GM18858 (cell line): ENCODE results near the gene PCDHGA2.
"Not testable (repeated sequence)": the region's sequence is repeated elsewhere in the genome, so short reads cannot be mapped to it uniquely, and the experiment has no call there.

ENCODE experiments used
- ATAC-seq: cut with Tn5 transposase; IDR thresholded peaks from one replicate; pipeline ENCODE4 v1.9.1; 2021; ENCODE audit not compliant: unreplicated experiment

The PCDHGA2 gene

DNA sequence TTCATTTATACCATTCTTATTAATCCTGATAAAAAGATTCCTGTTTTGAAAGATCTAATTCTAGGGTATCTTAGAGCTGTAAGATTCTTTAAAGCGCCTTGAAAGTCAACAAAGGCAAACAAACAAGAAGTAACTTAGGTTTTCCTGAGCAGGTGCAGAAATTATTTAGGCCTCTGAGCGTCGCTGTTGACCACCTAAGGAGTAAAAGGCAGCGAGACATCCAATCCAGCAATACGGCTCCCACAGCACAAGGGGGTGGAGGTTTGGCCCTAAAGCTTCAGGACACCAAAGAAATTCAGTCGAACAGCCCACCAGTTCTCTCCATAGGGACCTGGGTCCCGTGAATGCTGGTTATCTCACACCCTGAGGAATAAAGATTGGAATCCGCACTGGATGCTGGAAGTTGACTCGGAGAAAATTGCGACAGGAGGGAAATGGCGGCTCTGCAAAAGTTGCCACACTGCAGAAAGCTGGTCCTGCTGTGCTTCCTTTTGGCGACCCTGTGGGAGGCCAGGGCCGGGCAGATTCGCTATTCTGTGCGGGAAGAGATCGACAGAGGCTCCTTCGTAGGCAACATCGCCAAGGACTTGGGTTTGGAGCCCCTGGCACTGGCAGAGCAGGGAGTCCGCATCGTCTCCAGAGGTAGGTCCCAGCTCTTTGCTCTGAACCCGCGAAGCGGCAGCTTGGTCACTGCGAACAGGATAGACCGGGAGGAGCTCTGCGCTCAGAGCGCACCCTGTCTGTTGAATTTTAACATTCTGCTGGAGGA, at the start of gene PCDHGA2:
Gene PCDHGA2 (plus strand): TSS at position 223 of the 769 bp plus-strand sequence.
- ATAC-seq: no peak

DNA sequence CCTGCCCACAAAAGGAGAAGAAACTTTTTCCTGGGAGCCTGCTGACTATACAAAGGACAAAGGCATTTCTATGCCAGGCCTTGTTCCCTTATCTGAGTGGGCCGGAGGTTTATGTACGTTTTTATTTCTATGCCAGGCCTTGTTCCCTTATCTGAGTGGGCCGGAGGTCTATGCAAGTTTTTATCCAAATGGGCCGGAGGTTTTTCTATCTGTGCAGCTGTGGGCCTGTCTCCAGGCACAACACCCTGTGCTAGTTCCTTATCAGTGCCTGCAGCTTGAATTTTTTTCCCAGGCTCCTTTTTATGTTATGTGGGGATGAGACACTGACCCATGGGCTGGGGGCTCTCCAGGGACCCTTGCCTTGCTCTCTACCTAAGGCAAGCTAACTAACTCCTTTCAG, 40.2 kb upstream of the PCDHGA2 start:
- ATAC-seq: no peak

DNA sequence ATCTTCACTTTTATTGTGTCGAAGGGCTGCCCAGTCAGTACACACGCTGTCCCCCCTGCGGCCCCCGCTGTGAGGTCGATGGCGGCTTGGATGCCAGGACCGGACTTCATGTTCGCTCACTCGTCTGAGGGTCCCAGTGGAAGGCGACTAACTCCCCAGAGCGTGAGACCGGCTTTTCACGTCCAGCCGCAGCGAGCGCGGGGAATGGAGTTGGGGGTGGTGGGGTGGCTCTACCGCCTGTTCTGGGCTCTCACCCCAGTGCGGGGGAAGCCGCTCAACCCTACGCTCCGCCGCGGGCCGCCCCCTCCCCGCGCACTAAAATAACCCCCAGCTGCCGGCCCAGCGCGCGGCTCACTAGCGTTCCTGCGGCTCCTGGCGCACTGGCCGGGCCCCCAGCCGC, 34.8 kb upstream of the PCDHGA2 start, which contains the start of gene SLC25A2:
Gene SLC25A2 (minus strand): TSS at position 294 of the 400 bp plus-strand sequence. CDS start 184 bp downstream, at position 110.
- ATAC-seq: no peak

DNA sequence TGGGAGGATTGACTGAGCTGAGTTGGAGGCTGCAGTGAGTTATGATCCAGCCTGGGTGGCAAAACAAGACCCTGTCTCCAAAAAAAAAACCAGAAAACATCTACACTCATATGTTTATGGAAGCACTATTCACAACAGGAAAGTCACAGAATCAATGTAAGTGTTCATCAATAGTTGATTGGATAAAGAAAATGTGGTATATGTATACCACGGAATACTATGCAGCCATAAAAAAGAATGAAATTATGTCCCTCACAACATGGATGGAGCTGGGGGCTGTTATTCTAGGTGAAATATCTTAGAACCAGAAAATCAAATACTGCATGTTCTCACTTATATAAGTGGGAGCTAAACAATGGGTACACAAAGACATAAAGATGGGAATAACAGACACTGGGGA, 31.9 kb upstream of the PCDHGA2 start:
- no peak for ATAC-seq

DNA sequence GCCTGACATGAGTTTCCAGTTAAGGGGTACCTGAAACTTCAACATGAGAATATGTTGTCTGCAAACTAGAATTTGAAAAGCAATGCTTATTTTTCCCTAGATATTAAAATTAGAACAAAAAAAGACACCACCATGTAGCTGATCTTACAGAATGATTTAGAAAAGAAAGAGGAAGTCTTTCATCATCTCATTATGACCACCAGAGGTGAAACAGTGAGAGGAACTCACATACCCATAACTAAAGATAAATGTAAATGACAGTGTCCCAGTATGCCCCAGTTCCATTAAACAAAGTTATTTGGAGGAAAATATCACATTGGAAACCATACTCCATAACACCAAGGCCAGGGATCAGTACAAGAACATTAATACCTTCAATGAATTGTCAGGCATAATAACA, 24.8 kb upstream of the PCDHGA2 start:
- no peak for ATAC-seq

DNA sequence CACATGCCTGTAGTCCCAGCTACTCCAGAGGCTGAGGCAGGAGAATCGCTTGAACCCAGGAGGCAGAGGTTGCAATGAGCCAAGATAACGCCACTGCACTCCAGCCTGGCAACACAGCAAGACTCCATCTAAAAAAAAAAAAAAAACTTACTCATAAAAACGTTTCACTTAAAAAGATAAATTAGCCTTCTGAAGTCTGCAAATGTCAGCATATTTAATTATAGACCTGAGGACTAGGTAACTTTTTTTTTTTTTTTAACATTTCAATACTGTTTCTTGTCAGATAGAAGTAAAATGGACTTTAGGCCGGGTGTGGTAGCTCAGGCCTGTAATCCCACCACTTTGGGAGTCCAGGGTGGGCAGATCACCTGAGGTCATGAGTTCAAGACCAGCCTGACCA, 21.6 kb upstream of the PCDHGA2 start:
- not testable (repeated sequence) for ATAC-seq

DNA sequence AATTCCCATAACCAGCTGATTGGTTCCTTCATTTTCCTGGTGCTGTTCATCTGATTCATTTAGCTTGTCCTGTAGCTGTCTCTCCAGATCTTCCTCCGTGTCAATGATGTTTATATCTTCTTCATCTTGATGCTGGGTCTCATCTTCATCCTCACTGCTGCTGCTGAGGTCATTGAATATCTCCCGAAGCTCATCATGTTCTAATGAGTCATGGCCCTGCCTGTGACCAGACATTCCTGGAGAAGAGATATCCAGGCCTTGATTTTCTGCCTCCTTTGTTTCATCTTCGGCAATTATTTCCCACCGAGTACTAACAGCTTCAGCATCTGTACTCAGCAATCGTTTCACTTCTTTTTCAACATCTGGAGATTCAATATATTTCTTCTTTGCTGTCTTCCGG, 19.4 kb upstream of the PCDHGA2 start:
- no peak for ATAC-seq

DNA sequence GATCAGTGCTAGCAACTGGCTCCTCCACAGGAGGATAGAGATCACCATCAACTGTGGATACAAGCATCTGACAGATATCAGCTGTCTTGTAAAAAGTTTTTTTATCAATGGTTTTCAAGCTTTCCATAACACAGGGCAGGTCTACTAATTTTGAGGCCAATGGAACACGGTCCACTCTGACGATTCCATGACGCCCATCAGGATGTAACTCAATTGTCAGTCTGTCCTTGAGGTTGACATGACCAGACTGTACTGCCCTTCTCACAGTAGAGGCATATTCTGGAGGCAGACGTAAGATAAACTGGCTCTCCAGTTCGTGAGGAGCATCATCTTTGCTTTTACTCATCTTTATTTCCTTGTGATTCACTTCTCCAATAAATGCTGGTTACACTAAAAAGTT, 18.9 kb upstream of the PCDHGA2 start:
- no peak for ATAC-seq

DNA sequence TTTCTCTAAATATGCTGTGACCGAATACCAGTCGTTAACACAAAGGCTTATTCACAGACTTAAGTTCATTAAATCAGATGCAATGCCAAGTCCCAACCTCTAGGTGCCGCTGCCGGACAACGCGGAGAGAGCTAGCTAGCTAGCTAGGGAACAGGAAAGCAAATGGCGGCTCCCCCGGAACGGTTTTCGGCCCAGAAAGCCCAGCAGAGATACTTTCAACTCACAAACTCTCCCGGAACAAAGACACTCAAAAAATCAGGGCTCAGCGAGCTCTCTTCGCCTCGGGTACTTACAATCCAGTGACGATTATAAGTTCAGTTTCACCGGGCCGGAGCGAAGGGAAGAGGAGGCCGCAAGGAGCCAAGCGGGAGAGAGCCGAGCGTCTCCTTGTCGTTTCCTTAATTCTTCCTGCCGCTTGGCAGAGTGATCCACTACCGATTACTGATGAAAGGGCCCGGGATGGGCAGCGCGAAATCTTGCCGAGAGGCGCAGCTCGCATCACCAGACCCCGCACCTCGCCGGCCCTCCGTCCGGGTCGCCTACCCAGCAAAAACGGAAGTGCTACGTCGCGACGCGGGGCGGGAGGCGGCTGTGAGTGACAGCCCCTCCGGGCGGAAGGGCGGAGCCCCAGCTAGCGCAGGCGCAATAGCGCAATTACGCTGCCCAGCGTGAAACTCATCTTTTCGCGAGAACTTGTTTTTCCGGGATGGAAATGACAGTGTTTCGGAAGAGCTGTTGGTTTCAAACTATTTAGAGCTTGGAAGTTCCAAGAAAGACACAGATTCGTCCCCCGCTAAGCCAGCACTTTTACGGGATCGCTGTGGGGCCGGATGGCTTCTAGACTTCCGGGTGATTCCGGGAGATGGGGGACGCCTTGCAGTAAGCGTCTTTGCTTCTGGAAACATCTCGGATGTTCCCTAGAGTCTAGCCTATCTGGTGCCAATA, 18.1 kb upstream of the PCDHGA2 start, which contains the start of gene TAF7:
Gene TAF7 (minus strand): TSS at position 560 of the 945 bp plus-strand sequence. CDS start 740 bp downstream, outside the sequence.
- ATAC-seq: peak; percentile 79

DNA sequence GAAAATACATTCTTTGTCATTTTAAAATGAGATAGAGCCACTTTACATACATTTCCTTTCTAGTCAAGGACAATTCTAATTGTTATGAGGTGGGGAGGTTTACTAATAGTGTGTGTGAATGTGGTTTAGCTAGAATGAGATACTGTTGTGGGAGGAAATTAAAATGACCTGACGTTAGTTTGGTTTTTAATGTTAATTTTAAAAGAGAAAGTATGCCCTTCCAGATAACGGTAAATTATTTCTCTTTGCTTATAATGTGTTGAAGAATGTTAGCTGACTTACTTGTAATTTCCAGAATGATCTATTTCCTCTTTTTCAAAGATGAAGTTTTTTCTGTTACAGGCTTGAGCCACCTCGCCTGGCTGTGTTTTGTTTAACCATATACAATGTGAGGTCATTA, 16.3 kb upstream of the PCDHGA2 start:
- no peak for ATAC-seq

DNA sequence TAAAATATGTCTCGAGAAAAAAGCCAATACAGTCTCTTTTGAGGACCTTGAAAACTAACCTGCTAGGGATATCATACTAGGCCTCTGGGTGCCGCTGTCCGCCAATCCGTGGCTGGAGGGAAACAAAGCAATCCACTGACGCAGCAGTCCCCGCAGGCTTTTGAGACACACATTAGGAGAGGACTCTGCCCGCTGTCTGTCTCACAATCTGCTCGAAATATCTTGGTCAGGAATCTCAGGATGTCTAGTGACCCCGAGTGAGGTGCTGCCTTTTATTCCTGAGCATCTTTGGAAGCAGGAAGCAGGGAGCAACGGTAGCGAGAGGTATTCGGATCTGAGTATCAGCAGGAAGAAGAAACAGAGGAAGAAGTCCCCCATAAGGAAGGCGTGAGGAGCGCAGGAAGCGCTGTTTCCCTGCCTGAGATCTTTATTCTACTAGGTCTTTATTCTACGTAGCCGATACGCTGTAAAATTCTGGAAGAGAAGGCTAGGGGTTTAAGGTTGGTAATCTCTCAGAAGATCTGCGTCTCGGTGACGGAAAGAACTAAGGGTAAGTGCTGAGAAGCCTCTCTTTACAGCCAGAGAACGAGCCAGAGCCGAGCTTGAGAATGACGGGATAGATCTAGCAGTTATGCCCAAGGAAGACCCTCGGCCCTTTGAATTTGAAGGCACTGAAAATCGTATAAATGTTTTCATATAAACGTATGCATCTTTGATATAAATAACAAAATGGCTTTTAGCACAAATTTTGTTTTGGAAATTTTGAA, 12.3 kb upstream of the PCDHGA2 start:
- peak; percentile 66 for ATAC-seq

DNA sequence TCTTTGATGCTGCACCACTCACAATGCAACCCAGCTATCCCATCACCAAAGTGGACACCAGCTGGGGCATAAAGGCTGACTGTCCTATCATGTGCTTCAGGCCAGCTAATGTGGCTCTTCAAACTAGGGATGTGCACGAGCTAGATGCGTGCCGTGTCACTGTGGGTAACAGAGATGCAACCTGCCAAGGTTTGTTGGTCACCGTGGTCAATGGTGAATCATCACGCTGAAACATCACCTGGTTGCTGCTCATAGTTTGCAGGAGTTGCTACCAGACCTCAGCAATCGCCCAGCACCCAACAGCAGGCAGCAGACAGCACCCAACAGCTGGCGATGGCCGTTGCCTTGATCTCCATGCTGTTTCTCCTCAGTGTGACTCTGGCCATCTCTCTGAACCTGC, 10.3 kb upstream of the PCDHGA2 start:
- no peak for ATAC-seq

DNA sequence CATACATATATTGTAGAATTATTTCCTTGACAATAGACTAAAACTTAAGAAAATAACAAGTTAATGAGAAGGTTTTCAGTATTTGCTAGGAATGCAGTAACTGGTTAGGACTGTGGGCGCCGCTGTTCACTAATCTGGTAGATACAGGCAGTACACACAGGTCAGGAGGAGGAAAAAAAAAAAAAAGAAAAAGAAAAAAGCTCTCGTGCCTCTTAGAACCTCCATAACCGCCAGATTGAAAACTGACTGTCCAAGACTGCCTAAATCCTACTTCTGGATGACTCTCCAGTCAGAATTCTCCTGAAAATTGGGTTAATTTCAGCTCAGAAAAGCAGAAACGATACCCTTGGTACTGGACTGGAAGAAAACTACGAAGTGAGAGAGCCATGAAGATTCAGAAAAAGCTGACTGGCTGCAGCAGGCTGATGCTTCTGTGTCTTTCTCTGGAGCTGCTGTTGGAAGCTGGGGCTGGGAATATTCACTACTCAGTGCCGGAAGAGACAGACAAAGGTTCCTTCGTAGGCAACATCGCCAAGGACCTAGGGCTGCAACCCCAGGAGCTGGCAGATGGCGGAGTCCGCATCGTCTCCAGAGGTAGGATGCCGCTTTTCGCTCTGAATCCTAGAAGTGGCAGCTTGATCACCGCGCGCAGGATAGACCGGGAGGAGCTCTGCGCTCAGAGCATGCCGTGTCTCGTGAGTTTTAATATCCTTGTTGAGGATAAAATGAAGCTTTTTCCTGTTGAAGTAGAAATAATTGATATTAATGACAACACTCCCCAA, 8.1 kb upstream of the PCDHGA2 start, which contains the start of gene PCDHGA1:
Gene PCDHGA1 (plus strand): TSS at position 216 of the 782 bp plus-strand sequence.
- no peak for ATAC-seq

DNA sequence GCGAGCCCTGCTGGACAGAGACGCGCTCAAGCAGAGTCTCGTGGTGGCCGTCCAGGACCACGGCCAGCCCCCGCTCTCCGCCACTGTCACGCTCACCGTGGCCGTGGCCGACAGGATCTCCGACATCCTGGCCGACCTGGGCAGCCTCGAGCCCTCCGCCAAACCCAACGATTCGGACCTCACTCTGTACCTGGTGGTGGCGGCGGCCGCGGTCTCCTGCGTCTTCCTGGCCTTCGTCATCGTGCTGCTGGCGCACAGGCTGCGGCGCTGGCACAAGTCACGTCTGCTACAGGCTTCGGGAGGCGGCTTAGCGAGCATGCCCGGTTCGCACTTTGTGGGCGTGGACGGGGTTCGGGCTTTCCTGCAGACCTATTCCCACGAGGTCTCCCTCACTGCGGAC, 6.0 kb upstream of the PCDHGA2 start:
- not testable (repeated sequence) for ATAC-seq

DNA sequence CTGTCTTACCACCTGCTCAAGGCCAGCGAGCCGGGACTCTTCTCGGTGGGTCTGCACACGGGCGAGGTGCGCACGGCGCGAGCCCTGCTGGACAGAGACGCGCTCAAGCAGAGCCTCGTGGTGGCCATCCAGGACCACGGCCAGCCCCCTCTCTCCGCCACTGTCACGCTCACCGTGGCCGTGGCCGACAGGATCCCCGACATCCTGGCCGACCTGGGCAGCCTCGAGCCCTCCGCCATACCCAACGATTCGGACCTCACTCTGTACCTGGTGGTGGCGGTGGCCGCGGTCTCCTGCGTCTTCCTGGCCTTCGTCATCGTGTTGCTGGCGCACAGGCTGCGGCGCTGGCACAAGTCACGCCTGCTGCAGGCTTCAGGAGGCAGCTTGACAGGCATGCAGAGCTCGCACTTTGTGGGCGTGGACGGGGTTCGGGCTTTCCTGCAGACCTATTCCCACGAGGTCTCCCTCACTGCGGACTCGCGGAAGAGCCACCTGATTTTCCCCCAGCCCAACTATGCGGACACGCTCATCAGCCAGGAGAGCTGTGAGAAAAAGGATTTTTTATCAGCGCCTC, 2.3 kb downstream of the PCDHGA2 start:
- not testable (repeated sequence) for ATAC-seq

DNA sequence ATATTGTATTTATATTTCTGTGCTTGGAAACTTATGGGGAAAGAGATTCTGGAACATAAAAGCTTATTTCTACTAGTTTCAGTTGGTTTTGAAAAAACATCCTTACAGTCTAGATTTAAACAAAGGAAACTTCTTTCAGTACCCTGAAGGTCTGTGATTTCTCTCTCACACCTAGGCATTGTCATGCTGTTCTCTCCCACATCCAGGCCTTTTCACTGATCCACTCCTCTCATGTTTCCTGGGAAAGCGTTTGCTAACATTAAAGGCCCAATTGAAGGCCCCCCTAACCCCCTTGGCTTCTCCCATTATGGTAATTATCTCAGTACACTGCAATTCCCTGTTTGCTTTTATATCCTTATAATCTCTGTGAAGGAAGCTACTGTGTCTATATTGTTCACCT, 4.2 kb downstream of the PCDHGA2 start:
- ATAC-seq: no peak

DNA sequence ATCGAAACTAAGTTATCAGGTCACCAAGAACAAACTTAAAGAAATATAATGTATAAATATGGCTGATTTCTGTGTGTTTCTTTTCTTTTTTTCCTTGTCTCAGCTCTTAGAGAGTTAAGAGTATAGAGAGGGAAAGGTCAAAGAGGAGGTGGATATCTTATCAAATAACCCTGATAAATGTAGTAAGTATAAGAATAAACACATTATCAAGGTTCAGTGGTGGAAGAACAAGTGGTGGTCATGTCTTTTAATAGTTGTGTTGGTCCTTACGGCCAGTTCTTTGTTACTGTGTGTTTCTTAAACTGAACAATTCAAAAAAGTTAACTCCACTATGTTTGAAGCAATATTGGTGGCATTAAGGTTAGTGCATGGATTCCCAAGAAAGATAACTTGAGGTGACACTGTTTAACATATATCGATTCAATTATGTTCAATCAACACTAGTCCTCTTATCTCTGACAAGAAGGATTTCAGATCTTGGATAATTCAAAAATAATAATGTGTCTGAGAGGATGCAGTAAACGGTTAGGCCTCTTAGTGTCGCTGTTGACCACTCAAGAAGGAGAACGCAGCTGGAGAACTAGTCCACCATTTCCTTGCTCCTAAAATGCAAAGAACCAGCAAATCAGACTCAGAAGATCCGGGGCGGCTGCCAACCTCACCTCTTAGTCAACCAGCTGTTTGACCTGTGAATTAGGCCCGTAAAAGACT, 4.8 kb downstream of the PCDHGA2 start, which contains the start of gene PCDHGA3:
Gene PCDHGA3 (plus strand): TSS at position 588 of the 711 bp plus-strand sequence. CDS start 205 bp downstream, outside the sequence.
- ATAC-seq: no peak

DNA sequence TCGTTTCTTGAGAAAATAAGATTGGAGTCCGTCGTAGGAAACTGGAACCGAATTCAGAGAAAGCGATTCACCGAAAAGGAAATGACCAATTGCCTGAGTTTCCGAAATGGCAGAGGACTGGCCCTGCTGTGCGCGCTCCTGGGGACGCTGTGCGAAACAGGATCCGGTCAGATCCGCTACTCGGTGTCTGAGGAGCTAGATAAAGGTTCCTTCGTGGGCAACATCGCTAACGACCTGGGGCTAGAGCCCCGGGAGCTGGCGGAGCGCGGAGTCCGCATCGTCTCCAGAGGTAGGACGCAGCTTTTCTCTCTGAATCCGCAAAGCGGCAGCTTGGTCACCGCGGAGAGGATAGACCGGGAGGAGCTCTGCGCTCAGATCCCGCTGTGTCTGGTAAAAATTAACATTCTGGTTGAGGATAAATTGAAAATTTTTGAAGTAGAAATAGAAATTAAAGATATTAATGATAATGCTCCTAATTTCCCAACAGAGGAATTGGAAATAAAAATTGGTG, 5.4 kb downstream of the PCDHGA2 start:
- no peak for ATAC-seq

DNA sequence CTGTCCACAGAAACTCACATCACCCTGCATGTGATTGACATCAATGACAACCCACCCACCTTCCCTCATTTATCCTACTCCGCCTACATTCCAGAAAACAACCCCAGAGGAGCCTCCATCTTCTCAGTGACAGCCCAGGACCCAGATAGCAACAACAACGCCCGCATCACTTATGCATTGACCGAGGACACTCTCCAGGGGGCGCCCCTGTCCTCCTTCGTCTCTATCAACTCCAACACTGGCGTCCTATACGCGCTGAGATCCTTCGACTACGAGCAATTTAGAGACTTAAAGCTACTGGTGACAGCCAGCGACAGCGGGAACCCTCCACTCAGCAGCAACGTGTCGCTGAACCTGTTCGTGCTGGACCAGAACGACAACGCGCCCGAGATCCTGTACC, 6.8 kb downstream of the PCDHGA2 start:
- ATAC-seq: no peak
